GM21825 (cell line): ENCODE results near the gene PRKAG3.
"Not testable (repeated sequence)": the region's sequence is repeated elsewhere in the genome, so short reads cannot be mapped to it uniquely, and the experiment has no call there.

Source experiments
- ATAC-seq: cut with Tn5 transposase; IDR thresholded peaks from one replicate; pipeline ENCODE4 v1.9.1; 2021; ENCODE audit warnings: mild to moderate bottlenecking, moderate library complexity; ENCODE audit not compliant: unreplicated experiment

Gene PRKAG3

GRCh38 chr2:218844334-218844733, 12.7 kb upstream of the PRKAG3 start:
- not testable (repeated sequence) for ATAC-seq

GRCh38 chr2:218839888-218840287, 8.3 kb upstream of the PRKAG3 start:
- ATAC-seq, result no peak

GRCh38 chr2:218839430-218839829, 7.8 kb upstream of the PRKAG3 start:
- no peak for ATAC-seq

- no peak for ATAC-seq
Observed at GRCh38 chr2:218837495-218837894, 5.9 kb upstream of the PRKAG3 start.

- no peak for ATAC-seq
Observed at GRCh38 chr2:218834685-218835084, 3.1 kb upstream of the PRKAG3 start.

GRCh38 chr2:218833023-218833609, 1.5 kb upstream of the PRKAG3 start:
- ATAC-seq, result no peak

GRCh38 chr2:218832520-218832919, 917 bp upstream of the PRKAG3 start:
- ATAC-seq, result no peak

- no peak for ATAC-seq
Observed at GRCh38 chr2:218832081-218832480, 478 bp upstream of the PRKAG3 start.

GRCh38 chr2:218830526-218831306, 887 bp downstream of the PRKAG3 start:
- ATAC-seq, result no peak

GRCh38 chr2:218829868-218830451, 1.6 kb downstream of the PRKAG3 start:
- ATAC-seq, result no peak

GRCh38 chr2:218828477-218828778, 3.2 kb downstream of the PRKAG3 start:
- ATAC-seq, result no peak

- ATAC-seq, result no peak
Observed at GRCh38 chr2:218827701-218828476, 3.7 kb downstream of the PRKAG3 start.

GRCh38 chr2:218826791-218827190, 4.8 kb downstream of the PRKAG3 start:
- no peak for ATAC-seq

- ATAC-seq, result no peak
Observed at GRCh38 chr2:218824004-218824403, 7.6 kb downstream of the PRKAG3 start.

- ATAC-seq, result no peak
Observed at GRCh38 chr2:218823196-218823855, 8.3 kb downstream of the PRKAG3 start.

GRCh38 chr2:218822622-218823021, 9.0 kb downstream of the PRKAG3 start:
- no peak for ATAC-seq

GRCh38 chr2:218821605-218822211, 9.9 kb downstream of the PRKAG3 start:
- ATAC-seq, result no peak

- no peak for ATAC-seq
Observed at GRCh38 chr2:218820746-218821369, 10.7 kb downstream of the PRKAG3 start.

GRCh38 chr2:218819093-218819492, 12.5 kb downstream of the PRKAG3 start:
- no peak for ATAC-seq

- ATAC-seq, result no peak
Observed at GRCh38 chr2:218816561-218817011, 15.0 kb downstream of the PRKAG3 start.
